Stimulated activated effector memory CD8-positive, alpha-beta T cell treated with anti-CD3 and anti-CD28 coated beads, Interleukin-12 subunit alpha, Interleukin-12 subunit beta, amount 100 ng/mL, for 72 hours (primary cell): ENCODE results near the gene CDH22.

Experiments used
- ATAC-seq: fragments of 150-1000 bp; cut with Tn5 transposase; 2 replicates; pipeline ENCODE4 v1.10.0; 2021
- DNase-seq, 2 donors: peaks; one replicate each; pipeline ENCODE4 v3.0.0; 2021 to 2022; ENCODE audit warnings: low spot score in 2 of 2
- H3K27ac Mint-ChIP-seq: one replicate; pipeline ENCODE4 v1.8.0; 2022; ENCODE audit warnings: mild to moderate bottlenecking, mixed read lengths
- H3K36me3 Mint-ChIP-seq: one replicate; pipeline ENCODE4 v1.8.0; 2022; ENCODE audit warnings: mild to moderate bottlenecking, mixed read lengths
- H3K4me1 Mint-ChIP-seq: one replicate; pipeline ENCODE4 v1.8.0; 2022; ENCODE audit warnings: mixed read lengths
- H3K4me3 Mint-ChIP-seq: one replicate; pipeline ENCODE4 v1.8.0; 2022; ENCODE audit warnings: mild to moderate bottlenecking, mixed read lengths
- H3K9me3 Mint-ChIP-seq: one replicate; pipeline ENCODE4 v1.8.0; 2022; ENCODE audit warnings: mixed read lengths

CDH22 gene

GRCh38 chr20:46237227-46237626, 71.1 kb downstream of the CDH22 start:
- Mint-ChIP-seq H3K27ac (no peak overlapping the region), H3K4me1 (no peaks in the 10 kb centered on the region), H3K9me3 (no peaks in the 10 kb centered on the region), H3K4me3 (no peak overlapping the region), H3K36me3 (no peaks in the 10 kb centered on the region)
- no peak for ATAC-seq
- DNase-seq = no peak

- Mint-ChIP-seq H3K27ac (no peak overlapping the region), H3K4me1 (no peaks in the 10 kb centered on the region), H3K36me3 (no peaks in the 10 kb centered on the region), H3K9me3 (no peaks in the 10 kb centered on the region), H3K4me3 (no peak overlapping the region)
- ATAC-seq (no peak), DNase-seq (no peak)
Measured at GRCh38 chr20:46235077-46235476, 73.2 kb downstream of the CDH22 start.

GRCh38 chr20:46233701-46234100, 74.6 kb downstream of the CDH22 start:
- H3K4me3 Mint-ChIP-seq = no peak overlapping the region
- no peak for DNase-seq
- no peaks in the 10 kb centered on the region for H3K36me3 Mint-ChIP-seq
- no peaks in the 10 kb centered on the region for H3K4me1 Mint-ChIP-seq
- no peak for ATAC-seq
- H3K9me3 Mint-ChIP-seq = no peaks in the 10 kb centered on the region
- H3K27ac Mint-ChIP-seq = no peak overlapping the region

- DNase-seq (no peak), ATAC-seq (no peak)
- H3K4me1 Mint-ChIP-seq = no peaks in the 10 kb centered on the region
- no peak overlapping the region for H3K27ac Mint-ChIP-seq
- no peaks in the 10 kb centered on the region for H3K36me3 Mint-ChIP-seq
- no peak overlapping the region for H3K4me3 Mint-ChIP-seq
- no peaks in the 10 kb centered on the region for H3K9me3 Mint-ChIP-seq
Measured at GRCh38 chr20:46232539-46232938, 75.8 kb downstream of the CDH22 start.

- H3K36me3 Mint-ChIP-seq = no peaks in the 10 kb centered on the region
- no peak overlapping the region for H3K4me3 Mint-ChIP-seq
- ATAC-seq = no peak
- H3K4me1 Mint-ChIP-seq = no peaks in the 10 kb centered on the region
- H3K9me3 Mint-ChIP-seq = no peaks in the 10 kb centered on the region
- H3K27ac Mint-ChIP-seq = no peak overlapping the region
- no peak for DNase-seq
Measured at GRCh38 chr20:46230801-46231282, 77.5 kb downstream of the CDH22 start.

GRCh38 chr20:46230106-46230491, 78.2 kb downstream of the CDH22 start:
- H3K4me1 Mint-ChIP-seq = no peaks in the 10 kb centered on the region
- ATAC-seq (no peak), DNase-seq (no peak)
- no peaks in the 10 kb centered on the region for H3K9me3 Mint-ChIP-seq
- no peak overlapping the region for H3K4me3 Mint-ChIP-seq
- no peaks in the 10 kb centered on the region for H3K36me3 Mint-ChIP-seq
- H3K27ac Mint-ChIP-seq = no peak overlapping the region

- Mint-ChIP-seq H3K4me3 (no peak overlapping the region), H3K27ac (no peak overlapping the region), H3K9me3 (no peaks in the 10 kb centered on the region), H3K36me3 (no peaks in the 10 kb centered on the region), H3K4me1 (no peaks in the 10 kb centered on the region)
- ATAC-seq (no peak), DNase-seq (no peak)
Measured at GRCh38 chr20:46229478-46230105, 78.7 kb downstream of the CDH22 start.

- Mint-ChIP-seq H3K4me3 (no peak overlapping the region), H3K9me3 (no peaks in the 10 kb centered on the region), H3K27ac (no peak overlapping the region), H3K36me3 (no peaks in the 10 kb centered on the region), H3K4me1 (no peaks in the 10 kb centered on the region)
- no peak for ATAC-seq
- no peak for DNase-seq
Measured at GRCh38 chr20:46228670-46229069, 79.6 kb downstream of the CDH22 start.

GRCh38 chr20:46227272-46227767, 81.0 kb downstream of the CDH22 start:
- DNase-seq (no peak), ATAC-seq (no peak)
- Mint-ChIP-seq H3K4me3 (no peak overlapping the region), H3K27ac (no peak overlapping the region), H3K9me3 (no peaks in the 10 kb centered on the region), H3K4me1 (no peaks in the 10 kb centered on the region), H3K36me3 (no peaks in the 10 kb centered on the region)

- DNase-seq = no peak
- H3K27ac Mint-ChIP-seq = no peak overlapping the region
- H3K9me3 Mint-ChIP-seq = no peaks in the 10 kb centered on the region
- no peaks in the 10 kb centered on the region for H3K36me3 Mint-ChIP-seq
- H3K4me1 Mint-ChIP-seq = no peaks in the 10 kb centered on the region
- ATAC-seq = peak; percentile 56
- no peak overlapping the region for H3K4me3 Mint-ChIP-seq
Measured at GRCh38 chr20:46226602-46227001, 81.7 kb downstream of the CDH22 start.

GRCh38 chr20:46222521-46223007, 85.7 kb downstream of the CDH22 start:
- H3K4me1 Mint-ChIP-seq = no peaks in the 10 kb centered on the region
- H3K9me3 Mint-ChIP-seq = no peaks in the 10 kb centered on the region
- H3K36me3 Mint-ChIP-seq = no peaks in the 10 kb centered on the region
- ATAC-seq (no peak), DNase-seq (no peak)
- no peak overlapping the region for H3K27ac Mint-ChIP-seq
- H3K4me3 Mint-ChIP-seq = no peak overlapping the region

- Mint-ChIP-seq H3K36me3 (no peaks in the 10 kb centered on the region), H3K27ac (no peak overlapping the region), H3K9me3 (no peaks in the 10 kb centered on the region), H3K4me3 (no peak overlapping the region), H3K4me1 (no peaks in the 10 kb centered on the region)
- DNase-seq (no peak), ATAC-seq (no peak)
Measured at GRCh38 chr20:46221256-46221833, 87.0 kb downstream of the CDH22 start.

GRCh38 chr20:46220455-46221207, 87.7 kb downstream of the CDH22 start:
- H3K36me3 Mint-ChIP-seq = no peaks in the 10 kb centered on the region
- H3K4me1 Mint-ChIP-seq = no peaks in the 10 kb centered on the region
- no peak overlapping the region for H3K27ac Mint-ChIP-seq

GRCh38 chr20:46219920-46220319, 88.4 kb downstream of the CDH22 start:
- H3K36me3 Mint-ChIP-seq = no peaks in the 10 kb centered on the region
- ATAC-seq = no peak

More at GRCh38 chr20:46220455-46221207, 87.7 kb downstream of the CDH22 start:
- DNase-seq (no peak), ATAC-seq (no peak)
- Mint-ChIP-seq H3K9me3 (no peaks in the 10 kb centered on the region), H3K4me3 (no peak overlapping the region)

GRCh38 chr20:46219190-46219589, 89.1 kb downstream of the CDH22 start:
- Mint-ChIP-seq H3K36me3 (no peaks in the 10 kb centered on the region), H3K4me3 (no peak overlapping the region), H3K9me3 (no peaks in the 10 kb centered on the region), H3K27ac (no peak overlapping the region), H3K4me1 (no peaks in the 10 kb centered on the region)
- no peak for DNase-seq
- no peak for ATAC-seq

More at GRCh38 chr20:46219920-46220319, 88.4 kb downstream of the CDH22 start:
- Mint-ChIP-seq H3K4me1 (no peaks in the 10 kb centered on the region), H3K9me3 (no peaks in the 10 kb centered on the region), H3K27ac (no peak overlapping the region), H3K4me3 (no peak overlapping the region)
- DNase-seq = no peak

GRCh38 chr20:46218656-46219055, 89.6 kb downstream of the CDH22 start:
- DNase-seq (no peak), ATAC-seq (no peak)
- Mint-ChIP-seq H3K4me3 (no peak overlapping the region), H3K9me3 (no peaks in the 10 kb centered on the region), H3K4me1 (no peaks in the 10 kb centered on the region), H3K36me3 (no peaks in the 10 kb centered on the region), H3K27ac (no peak overlapping the region)
